ENCODE measurements around the gene CYP2A7.
"Not testable (repeated sequence)": the region's sequence is repeated elsewhere in the genome, so short reads cannot be mapped to it uniquely, and the experiment has no call there.

- not testable (repeated sequence) for TF ChIP-seq EP300 (IDR thresholded peaks at IDR 0.05); POLR2A (IDR thresholded peaks at IDR 0.05; ENCODE audit: low read depth)
Measured at GRCh38 chr19:40875526-40875951, 6.5 kb downstream of the CYP2A7 start.

Measured in esophagus muscularis mucosa (tissue), 2 donors.